Upper lobe of left lung (tissue), 4 donors: ENCODE data around the gene LBHD1.

ENCODE experiments used
- EP300 ChIP-seq, 4 donors: sonication (generic); formaldehyde crosslinking; IDR thresholded peaks; one replicate each; pipeline ENCODE4 v1.5.1; 2017; ENCODE audit warnings: antibody characterized with exemption in 4 of 4, control low read depth in 2 of 4
- POLR2A ChIP-seq, 4 donors: fragments of 450-650 bp; IDR thresholded peaks; one replicate each; pipeline ENCODE4 v1.5.1; 2016 to 2017; ENCODE audit warnings: antibody characterized with exemption in 4 of 4, mild to moderate bottlenecking in 2 of 4
- POLR2AphosphoS5 ChIP-seq, 2 donors: sonication (generic); formaldehyde crosslinking; IDR thresholded peaks; one replicate each; pipeline ENCODE4 v1.5.1; 2017; ENCODE audit warnings: antibody characterized with exemption in 2 of 2
- TF ChIP-seq, protein P1 (sequence below), 6 experiments: fragments of 450-650 bp in 4 of 6; fragments of 200-600 bp in 2 of 6; sonication (generic) in 2 of 6; IDR thresholded peaks; one replicate each; pipeline ENCODE4 v1.5.1; 2016 to 2019; ENCODE audit warnings: antibody characterized with exemption in 6 of 6

DNA sequence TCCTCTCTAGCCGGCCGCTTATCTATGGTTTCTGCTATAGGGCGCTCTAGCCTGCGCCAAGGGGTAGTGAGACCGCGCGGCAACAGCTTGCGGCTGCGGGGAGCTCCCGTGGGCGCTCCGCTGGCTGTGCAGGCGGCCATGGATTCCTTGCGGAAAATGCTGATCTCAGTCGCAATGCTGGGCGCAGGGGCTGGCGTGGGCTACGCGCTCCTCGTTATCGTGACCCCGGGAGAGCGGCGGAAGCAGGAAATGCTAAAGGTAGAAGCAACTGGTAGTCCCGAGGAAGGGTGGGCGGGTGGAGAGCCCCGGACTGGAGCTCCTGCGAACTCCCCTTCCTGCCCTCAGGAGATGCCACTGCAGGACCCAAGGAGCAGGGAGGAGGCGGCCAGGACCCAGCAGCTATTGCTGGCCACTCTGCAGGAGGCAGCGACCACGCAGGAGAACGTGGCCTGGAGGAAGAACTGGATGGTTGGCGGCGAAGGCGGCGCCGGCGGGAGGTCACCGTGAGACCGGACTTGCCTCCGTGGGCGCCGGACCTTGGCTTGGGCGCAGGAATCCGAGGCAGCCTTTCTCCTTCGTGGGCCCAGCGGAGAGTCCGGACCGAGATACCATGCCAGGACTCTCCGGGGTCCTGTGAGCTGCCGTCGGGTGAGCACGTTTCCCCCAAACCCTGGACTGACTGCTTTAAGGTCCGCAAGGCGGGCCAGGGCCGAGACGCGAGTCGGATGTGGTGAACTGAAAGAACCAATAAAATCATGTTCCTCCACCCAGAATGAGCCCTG lies at the start of gene LBHD1, which contains the start of gene UQCC3:
- TF ChIP-seq, protein P1, sequence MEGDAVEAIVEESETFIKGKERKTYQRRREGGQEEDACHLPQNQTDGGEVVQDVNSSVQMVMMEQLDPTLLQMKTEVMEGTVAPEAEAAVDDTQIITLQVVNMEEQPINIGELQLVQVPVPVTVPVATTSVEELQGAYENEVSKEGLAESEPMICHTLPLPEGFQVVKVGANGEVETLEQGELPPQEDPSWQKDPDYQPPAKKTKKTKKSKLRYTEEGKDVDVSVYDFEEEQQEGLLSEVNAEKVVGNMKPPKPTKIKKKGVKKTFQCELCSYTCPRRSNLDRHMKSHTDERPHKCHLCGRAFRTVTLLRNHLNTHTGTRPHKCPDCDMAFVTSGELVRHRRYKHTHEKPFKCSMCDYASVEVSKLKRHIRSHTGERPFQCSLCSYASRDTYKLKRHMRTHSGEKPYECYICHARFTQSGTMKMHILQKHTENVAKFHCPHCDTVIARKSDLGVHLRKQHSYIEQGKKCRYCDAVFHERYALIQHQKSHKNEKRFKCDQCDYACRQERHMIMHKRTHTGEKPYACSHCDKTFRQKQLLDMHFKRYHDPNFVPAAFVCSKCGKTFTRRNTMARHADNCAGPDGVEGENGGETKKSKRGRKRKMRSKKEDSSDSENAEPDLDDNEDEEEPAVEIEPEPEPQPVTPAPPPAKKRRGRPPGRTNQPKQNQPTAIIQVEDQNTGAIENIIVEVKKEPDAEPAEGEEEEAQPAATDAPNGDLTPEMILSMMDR (IDR thresholded peaks at IDR 0.05), result peak in 2 of 6 experiments; percentile 17
- TF ChIP-seq POLR2A (IDR thresholded peaks at IDR 0.05), result peak in 3 of 4 donors; percentile 55 to 78 (median 60)
- TF ChIP-seq EP300 (IDR thresholded peaks at IDR 0.05), result no peak
- TF ChIP-seq POLR2AphosphoS5 (IDR thresholded peaks at IDR 0.05), result peak; percentile 30 to 58
